Endometrium (tissue), 2 donors: ENCODE results near the gene GALNT7.
A peak's percentile ranks its signal among the peaks of the same experiment; 100 is the strongest.

Source experiments
- FAIRE-seq: peaks from 2 replicates; lab custom pipeline; 2012; peaks lifted over from hg19 to GRCh38; lab: Jason Lieb, UNC
- donor health status: control.
- donor health status: control.

GALNT7 gene

DNA sequence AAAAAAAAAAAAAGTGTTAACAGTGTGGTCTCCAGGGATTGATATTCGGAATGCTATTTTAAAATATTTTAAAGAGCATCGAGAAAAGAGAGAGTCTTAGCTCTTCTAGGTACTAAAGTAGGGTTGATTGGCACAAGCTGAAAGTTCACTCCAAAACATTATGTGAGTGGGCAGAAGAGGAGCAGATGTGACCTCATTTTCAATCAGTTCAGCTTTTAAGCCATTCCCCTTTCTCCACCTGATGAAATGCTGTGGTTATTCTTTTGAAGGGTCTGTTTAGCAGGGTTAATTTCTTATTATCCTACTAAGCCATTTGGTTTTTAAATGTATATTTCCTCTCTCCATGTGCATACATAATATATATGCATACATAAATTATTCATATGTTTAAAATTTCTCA lies 69.2 kb downstream of the GALNT7 start:
- FAIRE-seq, result no peak

DNA sequence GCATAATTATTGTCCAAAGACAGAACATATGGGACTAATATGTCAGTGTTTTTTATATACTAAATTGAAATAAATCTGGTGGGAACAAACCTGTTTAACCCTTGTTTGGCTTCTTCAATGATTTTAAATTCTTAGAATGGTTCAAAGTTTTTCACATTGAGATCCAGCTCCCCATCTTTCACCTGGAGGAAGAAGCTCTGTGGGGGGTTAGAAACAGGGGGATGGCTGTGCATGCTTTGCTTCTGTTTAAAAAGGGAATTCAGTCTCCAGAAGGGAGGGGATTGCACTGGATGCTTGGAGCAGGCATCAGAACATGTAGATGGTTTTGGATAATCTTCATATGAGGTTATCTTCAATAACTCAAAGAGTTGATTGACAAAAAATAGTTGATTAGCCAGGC lies 72.1 kb downstream of the GALNT7 start:
- FAIRE-seq, result no peak

DNA sequence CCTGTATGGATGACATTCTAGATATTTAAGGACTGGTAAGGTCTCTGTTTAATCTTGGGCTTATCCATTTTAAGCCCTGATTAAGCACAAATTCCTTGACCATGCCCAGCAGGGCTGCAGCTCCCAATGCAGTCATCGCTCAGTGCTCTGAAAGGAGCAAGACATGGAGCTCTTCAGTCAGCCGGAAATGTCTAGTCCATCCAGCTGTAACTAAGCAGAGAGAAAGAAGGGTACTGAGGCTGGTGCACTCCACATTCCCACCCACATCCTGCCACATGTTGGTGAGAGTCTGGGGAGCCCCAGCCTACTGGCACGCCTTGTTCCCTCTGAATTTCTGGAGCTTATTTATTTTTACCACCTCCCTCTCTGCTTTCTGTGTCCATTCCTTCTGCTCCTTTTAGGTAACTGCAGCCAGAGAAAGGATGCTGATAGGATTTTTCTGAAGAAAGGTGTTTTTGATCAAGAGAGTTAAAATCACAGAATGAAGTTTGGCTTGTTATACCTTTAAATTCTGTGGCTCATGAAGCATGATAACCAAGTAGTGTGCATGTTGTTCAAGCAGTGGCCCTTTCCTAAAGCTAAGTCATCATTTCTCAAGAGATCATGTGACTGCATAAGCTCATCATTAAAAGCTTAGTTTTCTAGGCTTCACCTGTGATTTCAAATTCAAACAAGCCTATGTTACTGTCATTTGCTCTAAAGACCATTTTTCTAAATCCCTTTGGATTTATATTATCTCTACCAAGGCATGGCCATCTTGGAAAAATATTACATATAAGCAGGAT lies 74.0 kb downstream of the GALNT7 start:
- no peak for FAIRE-seq

DNA sequence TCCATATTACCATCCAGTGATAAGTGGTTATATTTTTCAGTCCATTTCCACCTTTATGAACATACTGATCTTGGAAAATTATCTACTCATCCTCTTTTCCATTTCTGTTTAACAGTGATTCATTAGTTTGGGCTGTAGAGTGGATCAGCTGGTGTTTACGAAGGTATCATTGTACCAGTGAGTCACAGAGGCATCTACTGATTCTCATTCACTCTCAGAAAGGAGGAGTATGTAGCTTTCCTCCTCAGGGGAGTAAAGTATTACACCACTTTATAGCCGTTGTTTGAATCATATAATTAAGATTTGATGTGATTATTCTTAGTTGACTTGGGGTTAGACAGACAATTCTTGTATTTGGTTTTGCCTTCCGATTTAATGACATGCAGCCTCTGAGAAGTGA lies 74.7 kb downstream of the GALNT7 start:
- FAIRE-seq, result no peak

DNA sequence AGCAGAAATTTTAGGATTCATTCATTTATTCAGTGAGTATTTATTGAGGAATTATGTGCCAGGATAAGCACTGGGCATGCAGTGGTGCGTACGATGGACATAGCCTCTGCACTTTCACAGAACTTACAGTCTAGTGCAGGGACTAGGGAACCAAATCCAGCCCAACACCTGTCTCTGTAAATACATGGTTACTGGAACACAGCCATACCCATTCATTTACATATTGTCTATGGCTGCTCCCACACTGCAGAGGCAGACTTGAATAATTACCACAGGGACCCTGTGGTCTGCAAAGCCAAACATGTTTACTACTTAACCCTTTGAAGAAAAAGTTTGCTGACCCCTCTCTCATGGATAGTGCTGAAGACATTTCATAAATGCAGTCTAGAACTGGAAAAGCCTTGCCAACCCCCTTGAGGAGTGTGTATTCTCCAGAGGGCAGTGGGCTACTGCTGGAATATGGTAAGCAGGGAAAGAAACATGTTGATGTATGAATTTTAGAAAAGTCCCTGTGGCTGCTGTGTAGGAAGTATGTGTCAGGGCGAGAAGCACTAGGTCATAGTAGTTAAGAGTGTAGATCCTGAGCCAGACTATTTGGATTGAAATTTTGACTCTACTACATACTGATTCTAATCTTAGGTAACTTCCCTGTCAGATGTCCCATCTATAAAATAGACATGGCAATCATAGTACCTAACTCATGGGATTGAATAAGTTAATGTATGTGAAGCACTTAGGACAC lies 75.5 kb downstream of the GALNT7 start:
- no peak for FAIRE-seq

DNA sequence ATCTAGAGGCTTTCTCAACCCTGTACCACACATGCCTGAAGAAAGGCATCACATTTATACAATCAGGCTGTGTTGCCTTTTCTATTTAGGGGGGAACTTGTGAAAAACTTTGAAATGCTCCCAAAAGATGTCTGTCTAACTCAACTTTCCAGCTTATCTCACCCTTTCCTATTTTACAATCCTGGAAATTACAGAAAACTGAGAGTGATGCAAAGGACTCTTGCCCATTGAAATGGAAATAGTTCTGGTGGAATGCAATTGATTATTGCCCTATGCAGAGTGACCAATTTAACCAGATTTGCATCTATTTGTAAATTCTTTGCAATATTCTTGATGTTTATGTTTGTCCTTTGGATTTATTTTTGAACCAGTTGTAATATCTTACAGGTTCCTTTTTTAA lies 77.3 kb downstream of the GALNT7 start:
- FAIRE-seq, result no peak

DNA sequence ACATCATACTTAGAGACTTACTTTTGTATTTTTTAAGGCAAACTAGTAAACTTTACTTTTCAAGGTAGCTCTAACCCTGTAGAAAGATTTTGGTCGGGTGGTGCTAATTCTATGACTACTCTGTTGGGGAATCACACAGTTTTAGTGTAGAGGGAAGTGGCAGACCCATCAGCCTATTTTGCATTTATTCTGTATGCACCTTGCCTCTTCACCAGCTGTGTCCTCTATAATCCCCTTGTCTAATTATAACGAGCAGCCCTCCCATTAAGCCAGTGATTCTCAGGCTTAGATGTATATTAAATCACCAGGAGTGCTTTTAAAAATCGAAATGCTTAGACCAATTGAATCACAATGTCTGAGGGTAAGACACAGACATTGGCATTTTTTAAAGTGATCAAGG lies 78.1 kb downstream of the GALNT7 start:
- FAIRE-seq, result no peak

DNA sequence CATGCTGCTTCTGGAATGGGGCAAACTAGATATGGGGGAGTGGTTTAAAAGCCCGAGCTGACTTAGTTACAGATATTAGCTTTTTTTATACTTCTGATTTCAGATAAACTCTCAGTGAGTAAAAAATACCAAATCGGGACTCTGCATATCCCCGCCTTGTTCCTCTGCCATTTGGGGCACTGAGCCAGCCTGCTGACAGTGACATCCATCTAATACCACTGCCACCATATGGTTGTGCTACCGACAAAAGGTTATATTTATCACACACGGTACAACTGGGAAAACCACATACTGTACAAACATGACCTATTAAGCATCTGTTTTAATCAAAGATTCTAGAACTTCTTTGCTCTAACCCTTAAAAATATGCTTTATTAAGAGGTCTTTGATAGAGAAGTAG lies 78.7 kb downstream of the GALNT7 start:
- no peak for FAIRE-seq

DNA sequence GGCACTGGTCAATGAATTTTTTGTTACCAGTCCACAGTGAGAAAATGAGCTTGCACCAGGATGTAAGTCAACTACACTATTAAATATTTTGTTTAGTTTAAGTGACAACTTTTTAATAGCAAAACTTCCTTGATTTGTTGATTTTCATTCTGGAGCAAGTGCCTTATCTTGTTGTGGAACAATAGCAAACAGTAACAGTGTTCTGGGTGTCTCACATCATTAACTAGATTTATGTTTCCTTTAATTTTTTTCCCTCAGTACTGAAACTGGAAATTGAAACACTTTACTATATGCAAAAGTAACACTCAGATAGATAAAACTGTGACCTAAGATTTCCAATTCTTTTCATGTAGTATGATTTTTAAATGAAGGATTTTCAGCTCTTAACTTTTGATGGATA lies 80.1 kb downstream of the GALNT7 start:
- no peak for FAIRE-seq

DNA sequence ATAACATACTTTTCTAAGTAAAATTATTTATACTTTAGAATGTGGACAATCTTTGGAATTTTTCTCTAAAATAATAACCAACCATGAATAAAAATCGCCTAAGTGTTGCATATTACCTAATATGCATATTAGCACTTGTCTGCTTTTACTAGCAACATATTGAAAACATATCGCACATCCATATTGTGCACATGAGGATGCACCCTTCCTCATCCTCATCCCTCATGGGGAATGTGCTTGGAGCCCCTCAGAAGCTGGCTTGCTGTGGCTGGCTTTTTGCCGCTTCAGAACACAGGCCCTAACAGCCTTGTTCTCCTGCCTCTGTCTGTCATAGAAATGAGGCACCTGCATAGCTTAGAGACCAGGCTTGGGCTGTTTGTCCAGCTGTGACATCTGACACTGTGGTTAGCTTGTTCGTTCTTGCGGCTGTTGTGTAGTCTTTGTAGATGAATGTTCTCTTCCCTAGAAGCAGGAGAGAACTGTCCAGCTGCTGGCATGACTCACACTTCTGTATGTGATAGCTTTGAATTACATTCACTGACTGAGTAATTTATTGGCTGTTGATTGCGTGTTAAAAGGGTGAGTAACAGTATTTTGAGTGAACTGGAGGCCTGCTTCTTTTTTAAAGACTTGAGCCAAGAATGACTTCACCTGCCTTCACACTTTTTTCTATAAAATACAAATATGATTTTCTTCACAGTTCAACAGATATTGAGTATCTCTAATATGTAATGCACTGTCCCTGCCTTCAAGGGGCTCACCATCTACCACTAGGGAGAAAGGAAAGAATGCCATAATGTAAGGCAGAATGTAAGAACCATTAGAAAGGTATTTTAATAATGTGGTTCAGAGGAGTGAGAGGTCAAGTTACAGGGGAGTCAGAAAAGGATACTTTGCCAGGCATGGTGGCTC lies 83.7 kb downstream of the GALNT7 start:
- no peak for FAIRE-seq

DNA sequence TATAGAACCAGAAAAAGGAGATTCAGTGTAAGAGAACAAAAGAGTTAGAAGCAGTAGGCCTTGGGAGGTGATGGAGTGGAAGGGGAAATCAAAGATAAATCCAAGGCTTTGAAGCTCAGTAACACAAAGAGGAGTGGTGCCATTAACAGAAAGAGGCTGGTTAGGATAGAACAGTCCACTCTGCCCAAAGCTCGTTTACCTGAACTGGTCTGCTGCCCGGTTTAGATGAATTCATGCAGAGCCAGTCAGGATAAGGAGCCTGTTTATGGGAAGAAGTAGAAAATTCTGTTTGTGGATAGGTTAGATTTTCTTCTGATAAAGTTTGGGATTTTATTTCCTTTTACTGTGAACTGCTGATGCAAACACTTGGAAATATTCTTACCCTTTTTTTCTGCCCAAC lies 85.0 kb downstream of the GALNT7 start:
- FAIRE-seq, result no peak

DNA sequence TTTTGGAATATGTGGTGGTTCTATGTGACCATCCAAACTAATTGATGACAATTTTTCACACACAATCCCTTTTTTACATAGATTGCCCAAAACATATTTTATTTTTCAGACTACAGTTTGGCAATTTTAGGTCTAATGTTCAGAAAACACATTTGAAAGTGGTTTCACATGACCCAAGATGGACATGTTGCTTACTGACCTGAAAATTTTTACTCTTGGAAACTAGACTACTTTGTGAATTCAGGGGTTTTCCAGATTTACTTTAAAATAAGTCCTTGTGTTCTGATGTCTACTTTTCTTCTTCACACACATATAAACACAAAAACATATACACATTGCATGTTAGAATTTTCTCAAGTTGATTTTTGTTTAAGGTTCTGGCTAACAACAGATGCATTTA lies 86.0 kb downstream of the GALNT7 start:
- no peak for FAIRE-seq

DNA sequence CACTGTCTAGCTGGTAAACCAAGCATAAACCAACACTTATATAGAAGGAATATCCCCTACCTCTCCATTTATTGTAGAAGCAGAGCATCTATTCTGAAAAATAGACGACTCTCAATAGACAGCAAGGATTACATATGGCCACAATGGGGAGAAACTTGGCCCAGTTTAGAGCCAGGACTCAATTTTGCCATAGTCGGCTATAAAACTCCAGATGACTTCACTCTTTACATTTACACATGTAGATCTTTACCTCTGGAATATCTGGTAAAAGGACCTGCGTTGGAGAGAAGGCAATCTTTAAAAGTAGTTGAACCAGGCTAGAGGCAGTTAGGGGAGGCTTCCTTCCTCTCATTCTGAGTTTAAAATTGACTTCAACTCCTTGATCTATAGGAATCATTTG lies 88.2 kb downstream of the GALNT7 start:
- FAIRE-seq, result no peak

DNA sequence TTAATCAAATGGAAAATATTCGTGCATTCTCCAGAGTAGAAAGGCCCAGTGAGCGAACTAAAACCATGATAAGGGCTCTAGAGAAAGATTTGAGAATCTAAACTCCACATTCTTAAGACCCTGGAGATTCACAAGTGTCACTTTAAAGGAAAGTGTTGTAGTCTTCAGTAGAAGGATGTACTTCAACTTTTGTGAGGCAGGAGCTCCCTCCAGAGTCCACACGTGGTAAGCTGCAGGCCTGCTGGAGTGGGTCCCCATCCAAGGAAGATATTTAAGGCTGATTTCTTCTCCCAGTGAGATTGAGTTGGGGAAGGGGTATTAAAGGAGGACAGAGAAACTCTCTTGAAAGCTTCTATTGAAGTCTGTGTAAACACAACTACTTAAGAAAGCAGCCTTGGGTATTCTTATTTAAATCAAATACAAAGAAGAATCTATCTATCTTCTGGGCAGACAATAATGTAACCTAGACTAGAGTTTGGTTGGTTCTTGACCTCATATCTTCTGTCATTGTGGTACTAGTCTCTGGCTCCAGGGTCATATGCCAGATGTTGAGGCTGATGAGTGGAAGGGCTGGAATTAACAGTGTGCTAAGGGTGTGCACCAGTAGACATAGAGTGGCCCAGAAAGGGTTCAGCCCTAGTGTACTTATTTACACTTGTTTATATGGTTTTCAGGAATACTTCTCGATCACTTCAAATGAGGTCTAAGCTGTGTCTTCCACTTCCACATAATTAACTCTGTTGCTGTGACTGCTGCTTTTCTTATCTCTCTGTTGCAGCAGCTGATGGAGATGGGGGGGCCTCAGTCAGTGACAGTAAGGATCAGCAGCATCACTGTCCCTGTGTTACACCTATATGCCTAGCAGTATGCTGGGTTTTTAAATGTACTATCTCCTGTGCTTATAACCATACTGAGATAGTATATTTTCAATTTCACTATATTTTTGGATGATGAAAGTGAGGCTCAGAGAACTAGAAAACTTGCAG lies 89.4 kb downstream of the GALNT7 start:
- peak; percentile 39 for FAIRE-seq

DNA sequence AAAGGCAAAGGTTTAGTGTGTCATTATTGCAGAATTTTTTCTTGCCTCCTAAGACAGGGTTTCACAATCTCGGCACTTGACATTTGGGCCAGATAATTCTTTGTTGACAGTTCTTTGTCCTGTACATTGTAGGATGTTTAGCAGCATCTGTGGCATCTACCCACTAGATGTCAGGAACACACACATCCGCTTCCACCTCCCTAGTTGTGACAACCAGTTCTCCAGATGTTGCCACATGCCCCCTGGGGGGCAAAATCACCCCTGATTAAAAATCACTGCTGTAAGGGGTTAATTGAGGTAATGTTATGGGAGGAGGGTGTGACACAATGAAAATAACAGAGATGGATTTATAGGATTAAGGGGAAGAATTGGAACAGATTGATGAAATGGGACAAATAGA lies 90.3 kb downstream of the GALNT7 start:
- no peak for FAIRE-seq

DNA sequence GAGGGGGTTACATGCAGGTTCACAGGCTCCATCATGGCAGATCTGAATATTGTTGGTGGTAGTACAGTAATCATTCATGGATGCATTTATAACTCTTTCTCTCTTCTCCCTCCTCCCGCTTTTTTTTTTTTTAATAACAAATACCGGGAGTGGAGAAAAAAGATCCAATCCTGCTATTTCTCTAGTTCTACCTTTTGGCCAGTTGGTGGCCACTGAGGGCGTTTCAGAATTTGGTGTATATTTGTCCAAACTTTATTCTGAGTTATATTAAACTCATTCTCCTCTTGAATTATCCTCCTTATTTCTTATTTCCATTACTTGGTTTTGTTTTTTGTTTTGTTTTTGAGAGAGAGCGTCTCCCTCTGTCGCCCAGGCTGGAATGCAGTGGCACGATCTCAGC lies 90.7 kb downstream of the GALNT7 start:
- no peak for FAIRE-seq

DNA sequence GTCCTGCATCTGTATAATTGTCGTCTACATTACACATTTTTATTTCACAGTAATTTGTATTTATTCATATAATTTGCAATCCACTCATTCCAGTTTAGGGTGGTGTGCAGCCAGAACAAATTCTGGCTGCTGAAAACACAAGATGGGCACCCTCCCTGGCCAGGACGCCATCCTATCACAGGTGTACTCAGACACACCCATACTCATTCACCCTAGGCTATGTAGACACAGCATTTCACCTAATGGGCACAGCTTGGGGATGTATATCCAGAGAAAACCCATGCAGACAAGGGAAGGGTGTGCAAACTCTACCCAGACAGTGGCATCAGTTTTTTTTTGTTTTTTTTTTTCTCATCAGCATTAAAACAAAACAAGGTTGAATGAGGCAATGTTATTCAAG lies 92.4 kb downstream of the GALNT7 start:
- FAIRE-seq, result no peak

DNA sequence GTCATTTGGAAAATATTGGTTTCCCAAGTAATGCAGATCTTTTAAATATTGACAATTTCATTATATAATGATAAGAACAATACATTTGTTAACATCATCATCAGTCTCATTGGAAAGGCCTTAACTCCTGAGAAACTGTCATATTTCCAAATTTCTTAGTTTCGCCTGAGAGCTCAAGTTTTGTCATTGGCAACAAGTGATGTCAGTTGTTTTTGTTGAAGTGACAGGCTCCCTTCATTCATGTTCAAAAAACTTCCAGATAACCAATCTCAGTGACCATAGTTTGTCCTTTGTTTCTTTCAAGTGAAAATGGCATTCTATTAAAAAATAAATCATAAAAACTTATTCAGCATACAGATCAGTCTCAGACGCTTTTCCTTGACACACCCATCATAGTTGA lies 93.8 kb downstream of the GALNT7 start:
- FAIRE-seq, result no peak

DNA sequence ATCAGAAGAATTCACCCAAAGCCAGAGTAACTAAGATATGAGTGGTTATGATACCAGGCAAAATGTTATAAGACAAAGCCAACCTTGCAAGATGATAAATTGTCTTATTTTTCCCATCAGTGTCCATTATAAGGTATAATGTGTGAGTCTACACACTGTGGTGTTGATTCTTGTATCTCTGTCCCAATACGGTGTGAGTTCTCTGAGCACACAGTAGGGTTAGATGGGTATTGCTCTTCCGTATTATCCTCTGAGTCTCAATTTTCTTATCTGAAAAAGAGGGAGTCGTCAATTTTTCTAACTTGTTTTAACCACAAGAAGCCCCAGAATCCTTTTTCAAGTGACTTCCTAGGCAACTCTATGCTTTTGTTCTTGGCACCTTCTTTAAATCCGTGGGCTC lies 95.6 kb downstream of the GALNT7 start:
- no peak for FAIRE-seq

DNA sequence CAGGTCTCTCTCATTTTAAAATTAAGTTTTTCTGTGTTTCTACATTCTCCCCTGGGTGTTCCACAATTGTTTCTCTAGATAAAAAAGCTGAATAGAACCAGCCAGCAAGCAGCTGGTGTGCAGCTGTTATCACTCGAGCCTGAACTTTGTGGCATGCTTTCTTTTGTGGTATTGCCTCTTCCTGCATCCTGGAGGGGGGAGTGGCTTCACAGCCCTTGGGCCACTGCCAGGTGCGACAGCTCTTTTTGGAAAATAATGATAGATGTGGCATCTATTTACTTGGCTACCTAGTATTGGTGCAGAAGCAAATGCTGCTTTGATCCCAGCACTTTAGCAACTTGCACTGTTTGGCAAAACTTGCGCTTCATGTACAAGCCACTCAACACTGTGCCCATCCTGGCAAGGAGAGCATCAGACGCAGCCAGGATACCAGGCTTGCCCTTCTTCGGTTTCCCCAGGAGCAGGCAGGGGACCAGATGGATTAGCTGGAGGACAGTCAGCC lies 96.1 kb downstream of the GALNT7 start:
- no peak for FAIRE-seq

DNA sequence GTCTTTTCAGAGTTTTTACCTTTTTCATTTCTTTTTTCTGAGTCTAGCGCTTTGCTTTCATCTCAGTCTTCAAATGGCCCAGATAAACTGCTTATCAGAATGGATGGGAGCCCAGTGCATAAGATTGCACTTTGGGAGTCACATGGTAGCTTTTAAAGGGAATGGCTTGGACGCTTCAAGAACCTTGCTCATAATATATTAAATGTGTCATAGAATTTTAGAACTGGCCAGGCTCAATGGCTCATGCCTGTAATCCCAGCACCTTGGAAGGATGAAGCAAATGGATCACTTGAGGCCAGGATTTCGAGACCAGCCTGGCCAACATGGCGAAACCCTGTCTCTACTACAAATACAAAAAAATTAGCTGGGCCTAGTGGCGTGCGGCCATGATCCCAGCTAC lies 97.1 kb downstream of the GALNT7 start:
- no peak for FAIRE-seq
